HepG2 (cell line): ENCODE data around the gene GPHN. TPM values are rescaled to one million over a fixed set of nuclear protein-coding genes. Genes with fewer than 3 reads are reported as not detected.

ENCODE experiments used
- ARID4A ChIP-seq: sonication (generic); formaldehyde crosslinking; IDR thresholded peaks from 2 replicates; pipeline ENCODE4 v1.5.0; 2020; ENCODE audit warnings: mild to moderate bottlenecking, missing genetic modification reagents, borderline replicate concordance
- EZH2 ChIP-seq: conservative IDR thresholded peaks from 2 replicates; pipeline ENCODE4 v1.6.1; 2012; ENCODE audit warnings: mild to moderate bottlenecking, low read depth, low read length, moderate library complexity
- PAWR ChIP-seq: sonication (generic); formaldehyde crosslinking; IDR thresholded peaks from 2 replicates; pipeline ENCODE4 v1.4.0; 2020; ENCODE audit warnings: missing genetic modification reagents, mild to moderate bottlenecking, borderline replicate concordance
- PPARG ChIP-seq: conservative IDR thresholded peaks from 2 replicates; pipeline ENCODE4 v1.6.1; 2016; ENCODE audit warnings: missing biosample characterization, missing genetic modification reagents
- PRDM15 ChIP-seq: sonication (generic); formaldehyde crosslinking; IDR thresholded peaks from 2 replicates; pipeline ENCODE4 v1.4.0; 2020; ENCODE audit warnings: missing genetic modification reagents
- SALL2 ChIP-seq: sonication (generic); formaldehyde crosslinking; IDR thresholded peaks from 2 replicates; pipeline ENCODE4 v1.8.1; 2023; ENCODE audit warnings: mild to moderate bottlenecking, missing genetic modification reagents, inconsistent platforms
- SMC3 ChIP-seq: IDR thresholded peaks from 2 replicates; pipeline ENCODE4 v1.6.1; 2011; ENCODE audit warnings: low read length, improper control_type of control experiment
- ZBTB14 ChIP-seq: sonication (generic); formaldehyde crosslinking; IDR thresholded peaks from 2 replicates; pipeline ENCODE4 v1.4.0; 2020; ENCODE audit warnings: missing genetic modification reagents
- ZBTB7A ChIP-seq: sonication (generic); formaldehyde crosslinking; IDR thresholded peaks from 2 replicates; pipeline ENCODE4 v1.8.0; 2022; ENCODE audit warnings: mild to moderate bottlenecking, missing genetic modification reagents
- ZNF124 ChIP-seq: sonication (generic); formaldehyde crosslinking; IDR thresholded peaks from 2 replicates; pipeline ENCODE4 v1.4.0; 2020; ENCODE audit warnings: missing genetic modification reagents
- ZNF20 ChIP-seq: sonication (generic); formaldehyde crosslinking; IDR thresholded peaks from 2 replicates; pipeline ENCODE4 v1.4.0; 2020; ENCODE audit warnings: mild to moderate bottlenecking, moderate library complexity, missing genetic modification reagents
- ZNF282 ChIP-seq: fragments of 450-650 bp; IDR thresholded peaks from 2 replicates; pipeline ENCODE4 v1.6.1; 2018; ENCODE audit not compliant: partially characterized antibody
- ZNF576 ChIP-seq: sonication (generic); formaldehyde crosslinking; IDR thresholded peaks from 2 replicates; pipeline ENCODE4 v1.4.0; 2020; ENCODE audit warnings: mild to moderate bottlenecking, missing genetic modification reagents
- ZNF775 ChIP-seq: sonication (generic); formaldehyde crosslinking; IDR thresholded peaks from 2 replicates; pipeline ENCODE4 v1.4.0; 2020; ENCODE audit warnings: missing genetic modification reagents, mild to moderate bottlenecking, moderate library complexity, borderline replicate concordance
- ZNF800 ChIP-seq: sonication (generic); formaldehyde crosslinking; IDR thresholded peaks from 2 replicates; pipeline ENCODE4 v1.4.0; 2020; ENCODE audit warnings: missing genetic modification reagents
- polyA plus RNA-seq, 8 experiments: library from polyadenylated mRNA; depleted of rRNA in 3 of 8; stranded (reverse) in 7 of 8; unstranded in 1 of 8; fragments of >200 nt; fragmentation: Illumina TruSeq in 4 of 8; extraction: Trizol in 4 of 8; gene quantifications; 2 replicates each; pipeline versions ENCODE4 v1.2.1 to v1.2.3, GENCODE V29; 2011 to 2016; ENCODE audit warnings: low read depth in 4 of 8, missing spikeins in 1 of 8, mixed read lengths in 1 of 8; ENCODE audit not compliant: insufficient read depth in 1 of 8
- total RNA-seq, 5 experiments: library from RNA; depleted of rRNA; stranded (reverse); fragments of >200 nt; fragmentation: Illumina TruSeq; extraction: Trizol; gene quantifications; 2 replicates each; pipeline ENCODE4 v1.2.3, GENCODE V29; 2016; ENCODE audit warnings: low read depth in 1 of 5

Gene GPHN
- total and polyA plus RNA-seq, 2 of the 13 experiments (the other 11 are each of a cell fraction or from before 2014, with no cell fraction given): 12.7 to 19.2 TPM

- TF ChIP-seq ZNF800 (peak; percentile 78; the same call in 1 of the 2 replicates), ZBTB14 (CRISPR knock-in tag) (peak; percentile 91), ZBTB7A (no peak), ZNF20 (peak; percentile 77; the same call in 1 of the 2 replicates), EZH2 (no peak), ARID4A (CRISPR knock-in tag) (peak; percentile 91), SALL2 (CRISPR knock-in tag) (0 out of 2 replicates have a peak, but pooled peaks have one; percentile 67), ZNF775 (CRISPR knock-in tag) (no peak), ZNF576 (CRISPR knock-in tag) (no peak), PAWR (0 out of 2 replicates have a peak, but pooled peaks have one; percentile 80), ZNF124 (CRISPR knock-in tag) (peak; percentile 40; the same call in 1 of the 2 replicates), PRDM15 (CRISPR knock-in tag) (0 out of 2 replicates have a peak, but pooled peaks have one; percentile 14), SMC3 (no peak), ZNF282 (no peak), PPARG (CRISPR knock-in tag) (no peak)
These were observed at the start of gene GPHN (continued) for GRCh38 chr14:66507722-66508546.
